Measurements from ENCODE around the gene DDX3X.

GRCh38 chrX:41408576-41408975 is 74.6 kb downstream of the DDX3X start:
- TF ChIP-seq EP300 (conservative IDR thresholded peaks at IDR 0.05; ENCODE audit: poor library complexity, severe bottlenecking), result no peak
- no peak for TF ChIP-seq CTCF (IDR thresholded peaks at IDR 0.05; ENCODE audit: poor library complexity, severe bottlenecking)
- TF ChIP-seq POLR2AphosphoS5 (IDR thresholded peaks at IDR 0.05), result no peak
- TF ChIP-seq EZH2 (IDR thresholded peaks at IDR 0.05; ENCODE audit: borderline replicate concordance, insufficient read depth, low read length, poor library complexity, severe bottlenecking), result no peak
- TF ChIP-seq, protein P1, sequence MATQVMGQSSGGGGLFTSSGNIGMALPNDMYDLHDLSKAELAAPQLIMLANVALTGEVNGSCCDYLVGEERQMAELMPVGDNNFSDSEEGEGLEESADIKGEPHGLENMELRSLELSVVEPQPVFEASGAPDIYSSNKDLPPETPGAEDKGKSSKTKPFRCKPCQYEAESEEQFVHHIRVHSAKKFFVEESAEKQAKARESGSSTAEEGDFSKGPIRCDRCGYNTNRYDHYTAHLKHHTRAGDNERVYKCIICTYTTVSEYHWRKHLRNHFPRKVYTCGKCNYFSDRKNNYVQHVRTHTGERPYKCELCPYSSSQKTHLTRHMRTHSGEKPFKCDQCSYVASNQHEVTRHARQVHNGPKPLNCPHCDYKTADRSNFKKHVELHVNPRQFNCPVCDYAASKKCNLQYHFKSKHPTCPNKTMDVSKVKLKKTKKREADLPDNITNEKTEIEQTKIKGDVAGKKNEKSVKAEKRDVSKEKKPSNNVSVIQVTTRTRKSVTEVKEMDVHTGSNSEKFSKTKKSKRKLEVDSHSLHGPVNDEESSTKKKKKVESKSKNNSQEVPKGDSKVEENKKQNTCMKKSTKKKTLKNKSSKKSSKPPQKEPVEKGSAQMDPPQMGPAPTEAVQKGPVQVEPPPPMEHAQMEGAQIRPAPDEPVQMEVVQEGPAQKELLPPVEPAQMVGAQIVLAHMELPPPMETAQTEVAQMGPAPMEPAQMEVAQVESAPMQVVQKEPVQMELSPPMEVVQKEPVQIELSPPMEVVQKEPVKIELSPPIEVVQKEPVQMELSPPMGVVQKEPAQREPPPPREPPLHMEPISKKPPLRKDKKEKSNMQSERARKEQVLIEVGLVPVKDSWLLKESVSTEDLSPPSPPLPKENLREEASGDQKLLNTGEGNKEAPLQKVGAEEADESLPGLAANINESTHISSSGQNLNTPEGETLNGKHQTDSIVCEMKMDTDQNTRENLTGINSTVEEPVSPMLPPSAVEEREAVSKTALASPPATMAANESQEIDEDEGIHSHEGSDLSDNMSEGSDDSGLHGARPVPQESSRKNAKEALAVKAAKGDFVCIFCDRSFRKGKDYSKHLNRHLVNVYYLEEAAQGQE (IDR thresholded peaks at IDR 0.05; ENCODE audit: borderline replicate concordance), result no peak
